ENCODE measurements around the gene RBMXL3.
"Not testable (repeated sequence)": the region's sequence is repeated elsewhere in the genome, so short reads cannot be mapped to it uniquely, and the experiment has no call there.

The RBMXL3 gene
- 0 reads per million in 2 donors for total RNA-seq

- DNase-seq: no peak
Measured at GRCh38 chrX:115189110-115189509, at the start of gene RBMXL3. TSS of gene RBMXL3 (plus strand) at chrX:115189410. CDS start at chrX:115189442, 32 bp downstream.

DNA sequence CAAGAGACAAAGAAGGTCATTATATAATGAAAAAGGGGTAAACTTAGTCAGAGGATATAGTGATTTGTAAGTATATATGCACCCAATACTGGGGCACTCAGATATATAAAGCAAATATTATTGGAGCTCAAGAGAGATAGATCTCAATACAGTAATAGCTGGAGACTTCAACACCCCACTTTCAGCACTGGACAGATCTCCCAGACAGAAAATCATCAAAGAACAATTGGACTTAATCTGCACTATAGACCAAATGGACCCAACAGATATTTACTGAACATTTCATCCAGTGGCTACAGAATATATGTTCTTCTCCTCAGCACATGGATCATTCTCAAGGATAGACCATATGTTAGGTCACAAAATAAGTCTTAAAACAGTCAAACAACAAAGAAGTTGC is 47.2 kb upstream of the RBMXL3 start:
- DNase-seq: no peak

DNA sequence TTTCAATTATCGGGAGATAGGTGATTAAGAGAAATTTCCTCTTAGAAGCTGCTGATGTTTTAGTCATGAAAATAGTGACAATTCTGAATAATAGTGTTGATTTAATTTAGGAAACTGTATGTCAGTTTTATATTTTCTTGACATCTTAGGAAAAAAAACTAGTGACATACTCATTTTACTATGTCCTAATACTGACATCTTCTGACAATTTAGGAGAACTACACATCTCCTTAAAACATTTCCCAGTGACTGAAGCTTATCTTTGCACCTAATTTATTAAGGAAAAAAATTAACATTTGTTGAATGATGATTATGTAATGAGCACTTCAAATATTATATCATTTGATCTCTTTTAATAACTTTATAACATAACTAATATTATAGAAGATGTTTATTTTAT is 42.0 kb upstream of the RBMXL3 start:
- DNase-seq: no peak

- no peak for DNase-seq
Measured at GRCh38 chrX:115173181-115173580, 16.0 kb upstream of the RBMXL3 start.

- DNase-seq: no peak
Measured at GRCh38 chrX:115174548-115174947, 14.7 kb upstream of the RBMXL3 start.

DNA sequence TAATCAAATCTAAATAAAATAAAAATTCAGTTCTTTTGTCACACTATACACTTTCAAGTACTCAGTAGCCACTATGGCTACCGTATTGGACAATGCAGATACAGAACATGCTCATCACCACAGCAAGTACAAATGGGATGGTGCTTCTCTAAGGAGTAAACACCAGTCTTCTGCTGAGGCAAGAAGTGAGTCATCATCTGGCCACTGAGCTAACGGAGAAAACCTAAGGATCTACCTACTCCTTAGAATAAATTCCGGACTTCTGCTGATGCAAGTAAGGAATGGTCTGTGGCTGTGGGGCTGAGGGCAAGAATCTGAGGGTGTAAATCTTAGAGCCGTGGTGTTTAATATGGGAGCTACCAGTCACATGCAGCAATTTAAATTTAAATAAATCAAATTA is 11.3 kb upstream of the RBMXL3 start:
- DNase-seq: no peak

DNA sequence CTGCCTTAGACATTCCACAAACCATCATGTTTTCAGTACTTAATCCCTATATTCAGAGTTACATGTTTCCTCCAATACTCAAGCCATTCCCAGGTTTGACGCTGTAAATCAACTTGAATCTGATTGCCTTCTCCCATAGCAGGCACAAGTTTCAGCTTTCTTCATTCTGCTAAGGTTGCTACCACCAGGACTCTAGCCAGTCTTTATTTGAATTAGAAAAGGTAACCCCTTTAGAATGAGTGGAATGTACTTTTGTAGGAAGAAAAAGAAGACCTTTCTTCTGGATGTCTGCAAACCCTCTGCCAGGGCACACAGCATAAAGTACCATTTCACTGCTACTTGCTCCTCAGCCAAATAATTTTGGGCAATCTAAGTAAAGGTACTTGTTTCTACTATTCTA is 10.7 kb upstream of the RBMXL3 start:
- no peak for DNase-seq

DNA sequence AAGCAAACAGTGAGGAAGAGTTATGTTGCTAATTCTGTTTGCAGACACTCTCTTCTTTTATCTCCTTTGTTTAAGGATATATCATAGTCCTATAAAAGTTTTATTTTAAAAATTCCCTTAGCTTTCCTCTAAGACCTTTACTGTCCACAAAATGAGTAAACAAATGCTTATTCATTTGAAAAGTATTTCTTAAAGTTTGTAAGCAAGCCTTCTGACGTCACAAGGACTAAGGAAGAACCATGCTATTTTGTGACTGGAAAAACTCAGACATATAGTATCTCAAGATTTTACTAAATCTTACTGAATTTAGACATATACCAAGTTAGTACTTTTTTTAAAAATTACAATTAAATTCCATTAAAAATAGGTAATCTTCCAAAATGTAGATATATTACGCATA is 5.2 kb upstream of the RBMXL3 start:
- DNase-seq: no peak

DNA sequence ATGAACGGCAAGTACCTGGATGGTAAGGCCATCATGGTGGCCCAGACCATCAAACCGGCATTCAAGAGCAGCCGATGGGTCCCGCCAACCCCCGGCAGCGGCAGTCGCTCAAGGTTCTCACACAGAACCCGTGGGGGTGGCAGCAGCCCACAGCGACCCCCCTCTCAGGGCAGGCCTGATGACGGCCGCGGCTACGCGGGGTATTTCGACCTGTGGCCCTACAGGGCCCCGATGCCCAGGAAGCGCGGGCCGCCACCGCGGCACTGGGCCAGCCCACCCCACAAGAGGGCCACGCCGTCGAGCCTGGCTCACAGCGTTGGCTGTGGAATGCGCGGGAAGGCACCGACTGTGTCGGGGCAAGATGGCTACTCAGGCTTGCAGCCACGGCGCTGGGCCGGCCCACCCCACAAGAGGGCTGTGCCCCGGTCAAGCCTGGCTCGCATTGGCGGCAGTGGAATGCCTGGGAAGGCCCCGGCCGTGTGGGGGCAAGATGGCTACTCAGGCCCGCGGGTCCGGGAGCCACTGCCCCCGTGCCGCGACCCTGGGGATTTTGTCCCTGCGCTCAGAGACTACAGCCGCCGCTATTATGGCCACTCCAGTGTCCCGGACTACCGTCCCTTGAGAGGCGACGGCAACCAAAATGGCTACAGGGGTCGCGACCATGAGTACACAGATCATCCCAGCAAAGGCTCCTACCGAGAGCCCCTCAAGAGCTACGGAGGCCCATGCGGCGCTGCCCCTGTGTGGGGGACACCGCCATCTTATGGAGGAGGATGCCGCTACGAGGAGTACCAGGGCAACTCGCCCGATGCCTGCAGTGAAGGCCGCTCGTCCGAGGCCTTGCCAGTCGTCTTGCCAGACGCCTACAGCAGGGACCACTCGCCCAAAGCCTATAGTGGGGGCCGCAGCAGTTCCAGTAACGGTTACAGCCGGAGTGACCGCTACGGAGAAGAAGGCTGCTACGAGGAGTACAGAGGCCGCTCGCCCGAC is 731 bp downstream of the RBMXL3 start:
- DNase-seq: no peak

DNA sequence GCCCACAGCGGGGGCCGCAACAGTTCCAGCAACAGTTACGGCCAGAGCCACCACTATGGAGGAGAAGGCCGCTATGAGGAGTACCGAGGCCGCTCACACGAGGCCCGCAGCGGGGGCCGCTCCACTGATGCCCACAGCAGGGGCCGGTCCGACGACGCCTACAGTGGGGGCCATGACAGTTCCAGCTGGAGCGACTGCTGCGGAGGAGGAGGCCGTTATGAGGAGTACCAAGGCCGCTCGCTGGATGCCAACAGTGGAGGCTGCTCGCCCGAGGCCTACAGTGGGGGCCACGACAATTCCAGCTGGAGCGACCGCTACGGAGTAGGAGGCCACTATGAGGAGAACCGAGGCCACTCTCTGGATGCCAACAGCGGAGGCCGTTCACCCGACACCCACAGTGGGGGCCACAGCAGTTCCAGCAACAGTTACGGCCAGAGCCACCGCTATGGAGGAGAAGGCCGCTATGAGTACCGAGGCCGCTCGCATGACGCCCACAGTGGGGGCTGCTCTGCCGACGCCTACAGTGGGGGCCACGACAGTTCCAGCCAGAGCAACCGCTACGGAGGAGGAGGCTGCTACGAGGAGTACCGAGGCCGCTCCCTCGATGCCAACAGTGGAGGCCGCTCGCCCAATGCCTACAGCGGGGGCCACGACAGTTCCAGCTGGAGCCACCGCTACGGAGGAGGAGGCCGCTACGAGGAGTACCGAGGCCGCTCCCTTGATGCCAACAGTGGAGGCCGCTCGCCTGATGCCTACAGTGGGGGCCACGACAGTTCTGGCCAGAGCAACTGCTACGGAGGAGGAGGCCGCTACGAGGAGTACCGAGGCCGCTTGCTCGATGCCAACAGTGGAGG is 1.7 kb downstream of the RBMXL3 start:
- DNase-seq: no peak

- no peak for DNase-seq
Measured at GRCh38 chrX:115191490-115192243, 2.5 kb downstream of the RBMXL3 start.

DNA sequence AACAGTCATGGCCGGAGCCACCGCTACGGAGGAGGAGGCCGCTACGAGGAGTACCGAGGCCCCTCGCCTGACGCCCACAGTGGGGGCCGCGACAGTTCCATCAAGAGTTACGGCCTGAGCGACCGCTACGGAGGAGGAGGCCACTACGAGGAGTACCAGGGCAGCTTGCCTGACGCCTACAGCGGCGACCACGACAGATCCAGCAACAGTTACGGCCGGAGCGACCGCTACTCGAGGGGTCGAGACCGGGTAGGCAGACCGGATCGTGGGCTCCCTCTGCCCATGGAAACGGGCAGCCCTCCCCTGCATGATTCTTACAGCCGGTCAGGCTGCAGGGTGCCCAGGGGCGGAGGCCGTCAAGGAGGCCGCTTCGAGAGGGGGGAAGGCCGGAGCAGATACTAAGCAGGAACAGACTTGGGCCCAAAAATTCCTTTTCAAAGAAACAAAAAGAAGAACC is 3.1 kb downstream of the RBMXL3 start:
- DNase-seq: no peak

DNA sequence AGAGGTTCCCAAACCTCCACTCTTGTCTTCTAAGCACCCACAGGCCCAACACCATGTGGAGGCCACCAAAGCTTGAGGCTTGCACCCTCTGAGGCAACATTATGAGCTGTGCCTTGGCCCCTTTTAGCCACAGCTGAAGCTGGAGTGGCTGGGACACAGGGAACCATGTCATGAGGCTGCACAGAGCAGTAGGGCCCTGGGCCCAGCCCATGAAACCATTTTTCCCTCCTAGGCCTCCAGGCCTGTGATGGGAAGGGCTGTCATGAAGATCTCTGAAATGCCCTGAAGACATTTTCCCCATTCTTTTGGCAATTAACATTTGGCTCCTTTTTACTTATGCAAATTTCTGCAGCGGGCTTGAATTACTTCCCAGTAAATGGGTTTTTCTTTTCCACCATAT is 14.8 kb downstream of the RBMXL3 start:
- DNase-seq: no peak

GRCh38 chrX:115209547-115209946 is 20.3 kb downstream of the RBMXL3 start:
- not testable (repeated sequence) for DNase-seq

DNA sequence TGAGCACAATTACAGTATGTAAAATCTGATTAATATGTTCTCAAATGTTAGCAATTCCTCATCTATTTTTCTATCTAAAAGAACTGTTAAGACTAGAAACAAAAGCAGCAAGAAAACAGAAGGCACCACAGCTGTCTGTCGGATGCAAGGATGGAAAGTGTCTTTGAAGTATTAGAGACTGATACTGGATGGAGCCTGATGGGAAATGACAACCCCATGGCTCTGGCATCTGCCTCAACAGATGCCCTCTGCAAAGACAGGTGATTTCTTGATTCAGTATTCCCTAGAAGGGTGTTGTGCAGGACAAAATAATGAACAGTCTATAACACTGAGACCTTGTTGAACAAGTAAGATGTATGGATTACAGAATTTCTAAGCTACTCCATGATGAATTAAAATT is 24.9 kb downstream of the RBMXL3 start:
- DNase-seq: no peak

GRCh38 chrX:115214605-115215004 is 25.4 kb downstream of the RBMXL3 start:
- no peak for DNase-seq

- DNase-seq: not testable (repeated sequence)
Measured at GRCh38 chrX:115217346-115217745, 28.1 kb downstream of the RBMXL3 start.

GRCh38 chrX:115226929-115227328 is 37.7 kb downstream of the RBMXL3 start:
- no peak for DNase-seq

DNA sequence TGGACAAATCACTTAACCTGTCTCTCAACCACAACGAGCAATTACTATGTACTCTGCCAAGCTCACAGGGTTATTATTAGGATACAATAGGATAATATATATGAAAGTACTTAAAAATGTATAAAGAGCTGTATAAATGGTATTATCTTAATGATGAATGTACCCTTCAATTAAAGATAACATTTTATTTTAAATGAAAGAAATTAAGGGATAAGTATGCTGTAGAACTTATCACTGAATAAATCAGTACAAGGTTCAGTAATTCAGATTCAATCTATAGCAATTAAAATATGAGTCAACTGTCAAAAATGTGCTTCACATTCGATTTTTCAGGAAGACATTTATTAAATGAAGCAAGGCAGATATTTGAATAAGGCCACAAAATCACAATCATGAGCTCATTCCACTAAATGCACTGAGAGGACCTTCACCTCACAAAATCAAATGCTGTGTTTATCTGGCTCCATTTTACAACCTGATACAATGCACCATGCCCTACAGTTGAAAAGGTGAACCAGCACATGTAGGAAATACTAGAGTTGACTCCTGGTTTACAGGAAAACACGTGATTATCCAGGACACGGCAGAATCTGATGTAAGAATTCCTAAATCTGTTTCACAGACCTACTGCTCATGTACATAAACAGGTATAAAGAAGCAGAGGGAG is 40.3 kb downstream of the RBMXL3 start:
- no peak for DNase-seq

GRCh38 chrX:115232933-115233496 is 43.8 kb downstream of the RBMXL3 start:
- no peak for DNase-seq

Data from T-helper 9 cell (primary cell).